HG03442 (cell line): ENCODE results near the gene SORCS1.

Source experiments
- ATAC-seq: cut with Tn5 transposase; IDR thresholded peaks from one replicate; pipeline ENCODE4 v1.9.1; 2021; ENCODE audit warnings: mild to moderate bottlenecking, moderate library complexity; ENCODE audit not compliant: unreplicated experiment

The SORCS1 gene

DNA sequence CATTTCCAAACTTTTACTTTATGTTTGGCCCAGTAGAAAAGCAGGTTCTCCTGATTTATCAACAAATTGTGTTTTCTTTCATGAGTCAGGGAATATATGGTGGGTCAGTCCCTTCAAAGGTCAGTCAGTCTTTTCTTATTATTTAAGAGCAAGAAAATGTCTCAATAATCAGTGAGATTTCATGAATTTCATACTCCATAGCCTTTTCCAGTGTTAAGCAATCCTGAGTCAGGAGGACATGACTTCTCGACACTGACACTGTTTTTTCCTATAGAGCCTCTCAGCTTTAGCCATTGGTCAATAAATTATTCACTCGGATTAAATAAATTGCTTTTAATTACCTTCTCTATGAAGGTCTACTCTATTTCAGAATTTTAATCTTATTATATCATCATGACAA is 334.5 kb downstream of the SORCS1 start:
- ATAC-seq: no peak

DNA sequence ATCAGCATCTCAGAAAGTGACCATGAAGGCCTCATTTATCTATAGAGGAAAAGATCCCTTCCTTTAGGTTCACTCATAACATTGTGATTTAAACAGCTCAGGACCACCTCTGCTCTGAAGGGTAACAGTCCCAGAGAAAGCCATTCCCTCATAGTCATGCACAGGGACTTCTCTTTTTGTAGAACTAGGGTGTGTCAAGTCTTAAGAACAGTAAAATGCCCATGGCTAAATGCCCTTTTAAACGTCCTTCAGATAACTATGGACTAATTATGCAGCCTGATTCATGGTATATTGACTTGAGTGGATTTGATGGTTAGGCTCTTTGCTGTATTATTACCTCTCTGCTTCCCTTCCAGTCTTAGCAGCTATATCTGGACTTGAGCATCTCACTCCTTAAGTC is 337.8 kb downstream of the SORCS1 start:
- ATAC-seq: no peak

DNA sequence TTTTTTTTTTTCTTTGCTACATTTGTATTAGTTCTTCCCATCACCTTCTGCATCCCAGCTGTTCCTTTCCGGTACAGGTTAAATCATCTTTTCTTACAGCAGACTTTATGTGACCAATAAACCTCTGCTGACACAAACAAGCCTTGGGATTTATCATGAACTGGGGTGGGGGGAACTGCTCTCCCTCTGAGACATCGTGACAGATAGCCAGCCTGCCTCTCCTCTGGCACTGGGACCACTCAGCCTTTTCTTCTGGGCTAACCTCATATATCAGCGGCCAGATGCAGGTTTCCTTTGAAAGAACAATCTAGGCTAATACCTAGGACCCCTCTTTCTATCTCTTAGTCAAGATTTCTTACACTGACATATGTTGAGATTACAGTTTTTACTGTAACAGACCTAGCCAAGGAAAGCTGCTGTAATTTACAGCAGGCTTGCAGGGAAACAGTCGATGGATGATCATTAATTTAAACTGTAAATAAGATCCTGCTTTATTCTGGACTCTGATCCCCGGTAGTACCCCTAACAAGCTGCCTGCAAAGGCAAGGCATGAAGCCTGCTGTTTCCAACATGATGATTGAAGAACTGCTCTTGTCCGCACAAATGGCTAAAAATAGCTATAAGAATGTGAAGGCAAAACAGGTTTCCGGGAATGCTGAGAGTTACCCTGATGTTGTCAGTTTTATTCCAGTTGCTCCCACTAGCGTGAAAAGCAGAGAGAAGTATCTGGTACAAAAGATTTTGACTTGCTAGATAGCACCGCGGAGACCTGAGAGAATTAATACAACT is 338.7 kb downstream of the SORCS1 start:
- no peak for ATAC-seq

DNA sequence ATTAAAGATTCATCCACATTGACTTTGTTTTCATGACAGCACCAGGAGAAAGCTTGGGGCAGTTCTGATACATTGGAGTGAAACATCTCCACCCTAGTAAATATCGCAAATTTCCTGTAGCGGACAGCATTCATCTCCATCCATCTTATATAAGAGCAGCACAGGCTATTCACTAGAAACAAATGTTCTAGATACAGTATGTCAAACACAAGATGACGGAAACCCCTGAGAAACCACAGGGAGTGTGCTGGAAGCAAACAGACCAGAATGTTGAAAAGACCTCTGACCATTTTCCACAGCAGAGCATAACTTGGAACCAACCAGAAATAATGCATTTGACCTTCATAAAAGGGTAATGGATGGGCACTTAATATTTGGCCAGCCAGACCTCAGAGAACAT is 343.9 kb downstream of the SORCS1 start:
- ATAC-seq: no peak

DNA sequence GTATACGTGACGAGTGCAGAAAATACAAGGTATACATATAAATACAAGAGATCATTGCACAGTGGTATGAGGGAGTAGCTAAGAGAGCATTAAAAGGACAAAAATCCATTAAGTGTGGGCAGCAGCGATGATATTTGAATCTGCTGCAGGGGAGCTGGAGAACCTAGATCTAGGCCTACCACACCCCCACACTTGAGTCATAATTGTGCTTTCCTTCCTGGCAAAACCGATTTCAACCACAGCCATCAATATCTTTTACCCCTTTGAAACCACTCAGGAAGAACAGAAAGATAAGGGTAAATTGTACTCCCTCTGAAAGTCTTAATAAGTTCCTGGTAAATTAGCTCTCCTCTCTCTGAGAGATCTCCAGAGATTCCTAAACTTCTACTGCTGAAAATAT is 345.0 kb downstream of the SORCS1 start:
- no peak for ATAC-seq

DNA sequence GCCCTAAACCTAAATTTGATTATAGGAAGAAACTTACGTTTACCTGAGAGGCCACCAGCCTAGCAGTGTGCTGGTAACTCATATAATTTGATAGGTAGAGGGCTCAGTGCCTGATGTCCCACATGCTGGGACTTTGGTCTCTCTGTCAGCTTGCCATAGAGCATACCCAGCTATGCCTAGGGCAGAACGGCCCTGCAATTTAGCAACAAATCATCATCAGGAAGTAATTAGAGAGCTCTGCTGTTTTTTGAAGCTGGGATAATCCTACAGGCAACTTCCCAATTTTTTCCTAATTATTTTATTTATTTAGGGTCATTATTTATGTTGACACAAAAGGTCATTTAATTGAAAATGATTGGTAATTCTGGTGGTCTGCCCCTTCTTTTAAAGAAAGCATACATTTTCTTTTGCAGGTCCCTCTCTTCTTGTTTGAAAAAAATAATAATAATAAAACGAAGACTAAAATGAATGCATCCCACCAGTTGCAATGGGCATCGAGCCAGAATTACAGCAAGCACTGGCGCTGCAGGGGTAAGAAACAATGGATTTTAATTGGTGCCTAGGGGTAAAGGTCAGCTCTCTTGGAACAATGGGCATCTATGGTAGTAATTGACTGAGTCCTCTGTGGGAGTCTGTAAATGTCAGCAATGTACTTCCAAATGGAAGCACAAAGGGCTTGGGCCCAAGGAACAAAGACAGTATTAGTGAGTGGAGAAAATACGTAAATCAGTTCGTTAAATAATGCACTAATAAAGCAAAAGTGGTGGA is 348.0 kb downstream of the SORCS1 start:
- no peak for ATAC-seq

DNA sequence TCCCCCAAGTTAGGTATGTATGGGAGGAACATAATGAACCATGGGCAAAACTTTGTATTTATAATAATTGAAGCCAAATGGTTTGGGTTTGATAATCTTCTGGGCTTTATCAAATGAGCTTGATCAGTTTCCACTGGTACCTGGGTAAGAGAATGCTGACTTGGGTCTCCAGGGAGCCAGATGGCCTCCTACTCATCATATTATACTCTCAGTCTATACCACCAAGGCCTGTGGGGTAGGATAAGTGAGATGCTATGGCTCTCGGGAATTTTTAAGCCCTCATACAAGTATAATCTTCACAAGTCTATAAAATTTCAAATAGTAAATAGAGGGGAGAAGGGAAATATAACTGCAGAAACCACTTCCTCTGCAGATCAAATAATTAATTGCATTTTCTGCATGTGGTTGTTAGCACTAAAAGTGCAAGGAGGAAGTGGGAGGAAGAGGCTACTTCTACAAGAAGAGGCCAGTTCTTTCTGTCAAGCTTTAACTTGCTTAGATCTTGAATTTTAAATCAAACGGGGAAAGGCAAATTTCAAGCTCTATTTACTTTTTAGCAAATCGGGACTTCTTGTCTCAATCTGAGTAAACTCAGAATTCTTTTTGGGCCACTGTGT is 349.0 kb downstream of the SORCS1 start:
- no peak for ATAC-seq

DNA sequence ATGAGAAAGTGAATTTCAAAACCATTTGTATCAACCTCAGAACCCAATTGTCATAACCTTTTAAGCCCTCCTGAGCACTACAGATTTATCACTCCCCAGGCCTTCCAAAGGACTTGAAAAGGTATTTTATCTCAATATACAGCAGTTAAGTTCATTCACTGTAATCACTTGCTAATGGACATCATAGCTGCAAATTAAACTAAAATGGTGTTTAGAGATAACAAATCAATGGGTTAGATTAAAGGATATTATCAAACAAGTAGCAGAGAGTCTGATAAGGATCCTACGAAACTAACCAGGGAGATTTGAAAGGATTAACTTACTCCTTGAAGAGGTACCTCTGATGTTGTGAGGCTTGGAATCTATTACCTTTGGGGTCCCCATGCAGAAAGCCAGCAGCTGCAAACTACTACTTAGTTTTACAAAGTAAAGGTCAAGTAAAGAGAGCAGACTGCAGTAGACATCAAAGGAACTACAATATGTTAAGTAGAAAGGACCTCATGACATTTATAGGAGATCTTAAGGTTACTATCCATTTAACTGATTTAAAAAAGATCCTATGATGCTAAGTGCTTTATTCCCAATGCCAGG is 359.4 kb downstream of the SORCS1 start:
- ATAC-seq: no peak

DNA sequence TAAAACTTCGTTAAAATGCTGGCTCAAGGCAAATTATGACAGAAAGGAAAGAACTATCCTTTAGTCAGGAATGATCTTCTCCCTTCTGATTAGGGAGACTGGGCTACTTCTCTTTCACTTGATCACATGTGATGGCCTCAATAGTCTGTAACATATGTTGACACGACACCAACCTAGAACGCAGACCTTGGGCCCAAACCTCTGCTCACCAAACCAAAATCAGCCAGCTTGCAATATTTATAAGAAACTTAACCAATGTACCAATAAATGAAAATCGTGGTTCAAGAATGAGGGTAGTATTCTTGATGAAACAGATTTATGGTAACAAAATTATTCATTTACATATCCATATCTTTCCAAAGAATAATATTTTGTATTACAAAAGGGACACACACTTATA is 361.6 kb downstream of the SORCS1 start:
- ATAC-seq: no peak

DNA sequence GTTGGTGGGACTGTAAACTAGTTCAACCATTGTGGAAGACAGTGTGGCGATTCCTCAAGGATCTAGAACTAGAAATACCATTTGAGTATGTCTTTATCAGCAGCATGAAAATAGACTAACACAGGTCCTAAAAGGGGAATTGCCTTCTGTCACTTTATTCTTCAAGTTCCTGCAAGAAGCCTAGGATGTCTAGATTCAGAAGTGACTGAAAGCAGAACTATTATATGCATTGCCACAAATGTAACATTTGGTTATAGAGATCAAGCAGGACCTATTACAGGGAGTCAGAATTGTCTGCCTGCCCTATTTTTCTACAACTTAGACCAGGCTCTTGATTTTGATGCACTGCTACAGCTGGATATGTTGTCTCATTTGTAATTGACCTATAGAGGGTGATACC is 364.7 kb downstream of the SORCS1 start:
- no peak for ATAC-seq

DNA sequence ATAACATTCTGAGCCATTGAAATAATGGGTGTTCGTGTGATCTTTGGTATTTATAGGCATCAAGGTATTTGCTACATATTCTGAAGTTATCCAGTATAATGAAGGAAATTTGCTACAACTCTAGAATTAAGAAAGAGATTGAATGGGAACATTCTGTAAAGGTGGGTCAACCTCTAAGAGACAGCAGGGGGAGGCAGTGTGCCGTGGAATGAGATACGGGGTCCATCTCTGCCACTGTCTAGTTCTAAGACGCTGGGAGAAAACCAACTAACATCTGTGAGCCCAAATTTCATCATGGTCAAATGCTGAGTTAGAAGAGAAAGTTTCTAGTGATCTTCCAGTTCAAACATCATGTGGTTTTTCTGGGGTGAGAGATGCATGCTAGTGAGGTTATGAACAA is 368.9 kb downstream of the SORCS1 start:
- ATAC-seq: peak; percentile 87

DNA sequence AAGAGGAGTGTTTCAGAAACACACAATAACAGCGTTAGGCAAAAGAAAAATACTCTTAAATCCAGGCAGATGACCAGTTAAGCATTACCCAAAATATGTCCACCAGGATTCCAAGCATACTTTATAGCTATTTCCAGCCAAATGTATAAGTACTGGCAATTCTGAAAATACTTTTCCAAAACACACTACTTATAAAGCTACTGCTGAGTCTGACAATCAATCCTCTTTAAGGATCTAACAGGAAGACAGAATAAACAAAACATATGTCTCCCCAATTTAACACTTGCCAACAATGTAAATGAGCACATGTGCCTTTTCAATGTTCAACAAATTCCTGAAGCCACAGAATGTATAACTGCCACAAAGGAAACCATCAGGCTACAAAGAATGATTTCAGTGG is 370.9 kb downstream of the SORCS1 start:
- ATAC-seq: no peak

DNA sequence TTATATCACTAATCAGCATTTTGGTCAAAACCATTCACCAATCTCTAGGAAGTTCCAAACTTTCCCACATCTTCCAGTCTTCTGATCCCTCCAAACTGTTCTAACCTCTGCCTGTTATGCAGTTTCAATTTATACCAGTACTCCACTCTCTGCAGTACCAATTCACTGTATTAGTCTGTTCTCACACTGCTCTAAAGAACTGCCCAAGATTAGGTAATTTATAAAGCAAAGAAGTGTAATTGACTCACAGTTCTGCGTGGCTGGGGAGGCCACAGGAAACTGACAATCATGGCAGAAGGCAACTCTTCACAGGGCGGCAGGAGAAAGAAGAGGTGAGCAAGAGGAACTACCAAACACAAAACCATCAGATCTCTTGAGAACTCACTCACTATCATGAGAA is 374.9 kb downstream of the SORCS1 start:
- ATAC-seq: no peak

DNA sequence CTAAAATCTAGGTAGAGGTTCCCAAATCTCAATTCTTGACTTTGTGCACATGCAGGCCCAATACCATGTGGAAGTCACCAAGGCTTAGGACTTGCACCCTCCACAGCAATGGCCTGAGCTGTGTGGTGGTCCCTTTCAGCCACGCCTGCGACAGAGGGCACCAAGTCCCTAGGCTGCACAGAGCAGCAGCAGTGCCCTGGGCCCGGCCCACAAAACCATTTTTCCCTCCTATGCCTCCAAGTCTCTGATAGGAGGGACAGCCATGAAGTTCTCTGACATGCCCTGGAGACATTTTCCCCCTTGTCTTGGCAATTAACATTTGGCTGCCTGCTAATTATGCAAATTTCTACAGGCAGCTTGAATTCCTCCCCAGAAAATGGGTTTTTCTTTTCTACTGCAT is 375.5 kb downstream of the SORCS1 start:
- no peak for ATAC-seq

DNA sequence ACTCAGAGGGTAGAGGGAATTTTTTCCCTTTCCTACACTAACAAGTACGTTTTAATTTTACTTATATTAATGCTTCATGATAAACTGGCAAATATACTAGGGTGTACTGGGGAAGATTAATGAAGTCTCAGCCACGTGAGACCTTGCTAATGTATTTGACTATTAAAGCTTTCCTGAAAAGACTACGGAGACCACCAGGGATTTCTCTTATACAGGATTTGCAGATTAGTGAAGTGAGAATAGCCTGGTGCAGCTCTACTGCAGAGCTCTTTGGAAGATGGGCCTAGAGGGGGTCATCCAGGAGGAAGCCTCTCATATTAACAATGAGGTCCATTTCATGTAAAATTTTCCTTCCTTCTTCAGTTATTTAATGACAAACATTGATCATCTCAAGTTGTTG is 379.0 kb downstream of the SORCS1 start:
- no peak for ATAC-seq

DNA sequence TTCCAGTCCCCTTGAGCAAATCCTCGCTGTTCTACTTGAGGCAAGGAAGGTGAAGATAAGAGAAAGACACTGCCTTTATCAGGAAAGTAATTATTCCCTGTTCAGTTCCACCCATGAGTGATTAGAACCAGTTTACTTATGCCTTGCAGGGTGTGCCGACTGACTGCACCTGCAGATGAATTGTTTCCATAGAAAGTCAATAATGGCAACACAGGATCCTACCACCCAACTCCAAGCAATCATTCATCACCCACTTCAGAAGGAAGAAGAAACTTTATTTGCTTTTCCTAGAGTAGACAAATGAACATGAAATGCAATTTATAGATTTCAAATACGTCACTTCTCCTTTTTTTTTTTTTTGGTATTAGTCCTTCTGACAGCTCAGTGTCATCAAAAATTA is 383.9 kb downstream of the SORCS1 start:
- no peak for ATAC-seq

DNA sequence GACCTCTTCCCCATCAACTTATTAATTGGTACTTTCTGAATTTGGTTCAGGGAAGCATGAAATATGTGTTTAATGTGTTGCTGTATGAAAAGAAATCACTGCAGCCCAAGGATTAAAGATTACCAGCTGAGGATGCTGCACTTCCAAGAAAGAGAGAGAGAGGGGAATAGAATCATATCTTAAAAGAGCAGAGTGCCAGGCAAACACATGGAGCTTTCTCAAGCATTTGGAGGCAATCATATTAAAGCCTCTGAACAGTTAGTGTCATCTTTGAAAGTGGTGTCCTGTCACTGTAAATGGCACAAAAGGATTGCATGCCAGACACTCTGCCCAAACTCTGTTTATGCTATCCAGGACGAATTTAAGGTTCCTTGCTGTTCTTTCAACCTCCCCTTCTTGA is 386.7 kb downstream of the SORCS1 start:
- no peak for ATAC-seq

DNA sequence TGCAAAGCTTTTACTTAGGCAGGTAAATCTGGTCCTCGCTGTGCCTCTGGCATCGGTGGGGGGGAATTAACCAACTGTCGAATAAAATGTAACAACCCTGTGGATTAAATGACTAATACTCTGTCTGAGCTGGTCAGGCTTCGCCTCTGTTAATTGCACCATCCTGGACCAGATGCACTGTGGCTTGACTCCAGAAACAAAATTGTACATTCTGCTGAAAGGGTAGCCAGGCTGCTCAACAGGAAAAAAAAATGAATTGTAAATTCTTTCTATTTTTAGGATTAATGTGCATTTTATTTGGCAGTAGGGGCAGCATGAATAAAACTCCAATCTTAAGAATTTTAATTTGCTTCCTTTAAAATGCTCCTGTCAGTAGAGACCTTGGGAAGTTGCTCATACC is 389.4 kb downstream of the SORCS1 start:
- no peak for ATAC-seq

DNA sequence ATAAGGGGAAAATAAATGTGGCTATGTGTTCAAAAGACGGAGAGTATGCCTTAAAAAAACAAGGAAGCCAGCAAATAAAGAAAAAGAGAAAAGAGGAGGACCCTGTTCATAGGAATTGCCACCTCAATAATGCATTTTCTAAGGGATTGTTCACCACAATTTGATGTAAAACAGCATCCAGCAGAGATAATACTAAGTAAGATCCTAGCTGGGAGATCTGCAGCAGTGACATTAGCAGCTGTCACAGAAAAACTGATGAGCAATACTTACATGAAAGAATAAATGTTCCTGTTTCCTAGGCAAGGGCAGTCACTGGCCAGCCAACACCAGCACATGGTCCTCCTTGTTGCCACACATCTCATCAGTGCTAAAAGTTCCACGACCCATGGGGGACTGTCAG is 391.5 kb downstream of the SORCS1 start:
- no peak for ATAC-seq

DNA sequence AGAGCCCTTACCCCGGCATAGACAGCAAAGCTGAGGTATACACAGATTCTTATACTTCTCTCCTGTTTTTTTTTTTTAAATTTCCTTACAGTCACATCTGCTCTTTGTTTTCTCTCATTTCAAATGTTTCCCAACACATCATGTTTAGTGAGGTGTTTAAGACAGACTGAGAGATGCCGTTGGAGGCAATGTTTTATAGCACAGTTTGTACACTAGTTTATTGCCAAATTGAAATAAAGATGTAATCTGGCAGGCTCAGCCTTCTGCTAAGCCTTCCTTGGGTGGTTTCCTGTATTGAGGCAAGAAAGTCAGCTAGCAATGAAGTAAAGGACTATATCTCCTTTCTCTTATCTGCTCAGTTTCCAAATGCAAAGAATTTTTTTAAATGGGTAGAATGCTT is 393.4 kb downstream of the SORCS1 start:
- no peak for ATAC-seq

DNA sequence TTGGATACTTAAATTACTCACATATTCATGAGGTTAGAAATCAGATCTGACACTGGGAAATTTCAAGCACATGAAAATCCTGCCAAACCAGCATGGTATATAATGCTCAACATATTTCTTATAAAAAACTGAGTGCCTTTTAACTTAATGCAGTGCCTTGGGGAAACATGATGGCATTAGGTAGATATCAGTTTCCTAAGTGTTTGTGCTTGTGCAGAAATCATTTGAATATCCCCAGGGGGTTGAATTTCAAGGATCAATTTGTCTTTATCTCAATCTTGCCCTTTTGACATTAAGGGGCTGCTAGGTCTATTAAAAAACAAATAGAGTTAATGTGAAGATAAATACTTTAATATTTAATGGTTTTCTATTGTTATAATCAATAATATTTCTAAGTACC is 396.3 kb downstream of the SORCS1 start:
- ATAC-seq: no peak

DNA sequence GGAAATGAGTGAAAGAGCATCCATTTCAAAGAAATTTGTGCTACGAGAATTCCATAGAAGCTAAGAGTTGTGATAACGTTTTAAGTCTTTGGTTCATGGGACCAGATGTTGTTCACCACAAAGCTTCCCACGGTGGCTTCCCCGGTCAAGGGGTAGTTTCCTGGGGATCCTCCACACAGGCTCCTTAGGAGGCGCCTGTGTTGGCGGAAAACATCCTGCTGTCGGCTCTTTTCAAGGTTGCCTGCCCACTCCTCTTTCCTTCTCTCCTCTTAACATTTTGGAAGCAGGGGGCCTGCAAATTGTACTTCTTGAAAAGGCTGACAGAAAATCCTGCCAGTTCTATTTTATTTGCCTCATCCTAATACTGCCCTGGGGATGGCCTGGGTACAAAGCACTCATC is 398.6 kb downstream of the SORCS1 start:
- no peak for ATAC-seq
